Measurements from ENCODE around the gene ENO1. TPM values are rescaled to one million over a fixed set of nuclear protein-coding genes. Genes with fewer than 3 reads are reported as not detected.

Gene ENO1
- total and polyA plus RNA-seq, 2 of the 8 experiments (the other 6 are each of a cell fraction or from before 2014, with no cell fraction given), result 1,763 to 2,117 TPM

GRCh38 chr1:8925960-8926359 lies 47.5 kb upstream of the ENO1 start:
- H3K4me1 ChIP-seq (replicated peaks in 1 of 4; ENCODE audit: control insufficient read depth in 3 of 4, insufficient read depth in 4 of 4, low read length in 3 of 4), result no peaks in the 10 kb centered on the region
- no peak overlapping the region for H2AFZ ChIP-seq (ENCODE audit: low read length)
- H2BK5ac ChIP-seq (ENCODE audit: low read depth, low read length), result no peak overlapping the region
- H3K36me3 ChIP-seq (ENCODE audit: control insufficient read depth in 2 of 4, insufficient read depth in 4 of 4, low read length in 3 of 4), result no peaks in the 10 kb centered on the region
- H4K8ac ChIP-seq (ENCODE audit: extremely low read depth, insufficient read depth, low read length), result no peak overlapping the region
- H3K23ac ChIP-seq (ENCODE audit: insufficient read length), result no peak overlapping the region
- CTCF ChIA-PET (ENCODE audit: partially characterized antibody), result interaction anchor here (0.9 to 1.6 kb wide), 3 partner anchors 18 to 89 kb away, joined by 3 to 5 read pairs (median 3); no protein-coding TSS in a partner anchor
- H4K20me1 ChIP-seq (replicated peaks in 1 of 2; ENCODE audit: control insufficient read depth in 1 of 2, insufficient read depth in 2 of 2, low read length in 2 of 2), result no peaks in the 10 kb centered on the region
- no peak overlapping the region for H3K56ac ChIP-seq (replicated peaks; ENCODE audit: insufficient read length, low read depth, low read length)
- no peak overlapping the region for H2BK20ac ChIP-seq (ENCODE audit: low read length)
- no peak overlapping the region for H3K14ac ChIP-seq (ENCODE audit: insufficient read length)
- no peak overlapping the region for H4K91ac ChIP-seq (replicated peaks; ENCODE audit: insufficient read length, low read length)
- no peak overlapping the region for H2BK15ac ChIP-seq (ENCODE audit: low read length)
- no peak for FAIRE-seq
- H3K23me2 ChIP-seq (ENCODE audit: low read depth, low read length), result peaks cover 2% of the 10 kb centered on the region; the same call in 1 of the 2 replicates
- H2BK120ac ChIP-seq (replicated peaks; ENCODE audit: low read depth, low read length), result no peak overlapping the region
- H3K4me3 ChIP-seq (ENCODE audit: extremely low read depth in 1 of 4, insufficient read depth in 2 of 4, low read depth in 3 of 4, low read length in 4 of 4), result no peak overlapping the region
- WGBS, 2 experiments (ENCODE audit: extremely low coverage in 1 of 2, insufficient coverage in 1 of 2, insufficient read length in 1 of 2, insufficient replicate concordance in 2 of 2, low coverage in 1 of 2, low lambda C conversion rate in 2 of 2, missing lambda C conversion rate in 1 of 2), result 94 to 100% methylated on average over 4 to 9 of the region's 9 CpGs
- H2BK12ac ChIP-seq (ENCODE audit: low read depth, low read length), result no peak overlapping the region
- no peak overlapping the region for H3K4me2 ChIP-seq (ENCODE audit: insufficient read depth in 1 of 2, low read depth in 2 of 2, low read length in 2 of 2)
- no peak overlapping the region for H3K27ac ChIP-seq (ENCODE audit: low read depth, low read length)
- no peak for DNase-seq (ENCODE audit: low read depth in 1 of 2, low spot score in 2 of 2)
- H4K5ac ChIP-seq (ENCODE audit: insufficient read length, low read depth, low read length), result no peak overlapping the region
- no peak overlapping the region for H3K4ac ChIP-seq (replicated peaks; ENCODE audit: insufficient read length, low read depth, low read length)
- H3K79me2 ChIP-seq (ENCODE audit: control insufficient read depth in 1 of 2, insufficient read depth in 2 of 2, low read length in 2 of 2), result no peaks in the 10 kb centered on the region
- H3K9ac ChIP-seq (replicated peaks in 1 of 4; ENCODE audit: extremely low read depth in 1 of 4, low read depth in 3 of 4, low read length in 3 of 4), result no peak overlapping the region
- POLR2A ChIA-PET (ENCODE audit: partially characterized antibody), result interaction anchor here (1.1 kb wide), 1 partner anchor 47 kb away, joined by 4 read pairs; the partner anchor contains the start of gene ENO1
- H3K9me3 ChIP-seq (ENCODE audit: insufficient read depth in 2 of 2, low read depth in 1 of 2, low read length in 1 of 2), result no peaks in the 10 kb centered on the region
- no peaks in the 10 kb centered on the region for H3K79me1 ChIP-seq (ENCODE audit: low read depth, low read length)
- no peaks in the 10 kb centered on the region; a peak in 1 of 7 replicates for H3K27me3 ChIP-seq (replicated peaks in 1 of 4; ENCODE audit: control insufficient read depth in 3 of 4, extremely low read depth in 1 of 4, insufficient read depth in 3 of 4, low read length in 3 of 4)
- H2AK5ac ChIP-seq (ENCODE audit: low read depth, low read length), result no peak overlapping the region
- no peak overlapping the region for H3K18ac ChIP-seq (ENCODE audit: extremely low read depth, low read length)
- TF ChIP-seq CREB1 (IDR thresholded peaks at IDR 0.05) (no peak), BACH1 (IDR thresholded peaks at IDR 0.05; ENCODE audit: low read length) (no peak), RBBP5 (IDR thresholded peaks at IDR 0.05; ENCODE audit: borderline replicate concordance, low read depth, low read length) (no peak), RXRA (IDR thresholded peaks at IDR 0.05; ENCODE audit: insufficient read depth, low read depth, low read length) (no peak), TCF12 (IDR thresholded peaks at IDR 0.05; ENCODE audit: low read depth, low read length) (no peak), JUND (IDR thresholded peaks at IDR 0.05; ENCODE audit: low read length) (no peak), SRF (IDR thresholded peaks at IDR 0.05; ENCODE audit: low read depth, low read length) (no peak), SP1 (IDR thresholded peaks at IDR 0.05; ENCODE audit: low read depth, low read length) (no peak), EGR1 (IDR thresholded peaks at IDR 0.05; ENCODE audit: borderline replicate concordance, low read depth, low read length) (no peak), TAF7 (optimal IDR thresholded peaks at IDR 0.05; ENCODE audit: borderline replicate concordance, low read depth, low read length) (no peak), NANOG (IDR thresholded peaks at IDR 0.05; ENCODE audit: insufficient read depth, low read depth, low read length, poor library complexity, severe bottlenecking) (no peak), SIN3A (conservative IDR thresholded peaks at IDR 0.05 in 1 of 2, IDR thresholded peaks at IDR 0.05 in 1 of 2; ENCODE audit: low read depth in 1 of 2, low read length in 2 of 2) (no peak), SAP30 (IDR thresholded peaks at IDR 0.05; ENCODE audit: insufficient read depth, insufficient replicate concordance, low read length) (no peak), JUN (IDR thresholded peaks at IDR 0.05; ENCODE audit: low read depth, low read length) (no peak), TEAD4 (IDR thresholded peaks at IDR 0.05; ENCODE audit: low read depth, low read length) (no peak)

Data from H1 (cell line).